Thoracic aorta (tissue), 2 donors: Measurements from ENCODE around the gene SNRK. TPM values are rescaled to one million over a fixed set of nuclear protein-coding genes. Genes with fewer than 3 reads are reported as not detected.

ENCODE experiments used
- ATAC-seq: fragments of 150-250 bp; one replicate; pipeline ENCODE4 v1.8.0; 2017; ENCODE audit warnings: low read depth; ENCODE audit not compliant: insufficient number of reproducible peaks, low FRiP score
- DNase-seq: peaks from one replicate; pipeline ENCODE4 v3.0.0-alpha.2; 2020; ENCODE audit warnings: low spot score
- H3K27ac ChIP-seq, 2 donors: fragments of 200-600 bp; sonication (generic); 1 replicate in 1 of 2; 2 replicates in 1 of 2; pipeline ENCODE4 v1.5.1; 2016; ENCODE audit warnings: mild to moderate bottlenecking in 2 of 2, moderate library complexity in 2 of 2
- H3K27me3 ChIP-seq: fragments of 200-600 bp; sonication (generic); replicated peaks from 2 replicates; pipeline ENCODE4 v1.6.0; 2016; ENCODE audit warnings: mild to moderate bottlenecking; ENCODE audit not compliant: insufficient read depth
- H3K36me3 ChIP-seq: fragments of 200-600 bp; sonication (generic); one replicate; pipeline ENCODE4 v1.5.1; 2016
- H3K4me1 ChIP-seq, 2 donors: fragments of 200-600 bp; sonication (generic); 1 replicate in 1 of 2; 2 replicates in 1 of 2; pipeline versions ENCODE4 v1.5.1 to v1.6.0; 2016; ENCODE audit warnings: low read depth in 2 of 2, mild to moderate bottlenecking in 1 of 2; ENCODE audit not compliant: control insufficient read depth in 1 of 2
- H3K4me3 ChIP-seq: fragments of 200-600 bp; sonication (generic); 2 replicates; pipeline ENCODE4 v1.5.1; 2016; ENCODE audit warnings: mild to moderate bottlenecking
- H3K9me3 ChIP-seq: fragments of 200-600 bp; sonication (generic); 2 replicates; pipeline ENCODE4 v1.5.1; 2016
- CTCF ChIP-seq: fragments of 200-600 bp; sonication (generic); IDR thresholded peaks from one replicate; pipeline ENCODE4 v1.5.1; 2019; ENCODE audit warnings: antibody characterized with exemption
- total RNA-seq, 2 donors: library from RNA; depleted of rRNA; stranded (reverse); fragments of >200 nt; gene quantifications; one replicate each; pipeline versions ENCODE4 v1.1.0 to v1.2.3, GENCODE V29; 2016

The SNRK gene
- total RNA-seq, 2 donors from 2014 or later, result 26.5 to 82.6 TPM

DNA sequence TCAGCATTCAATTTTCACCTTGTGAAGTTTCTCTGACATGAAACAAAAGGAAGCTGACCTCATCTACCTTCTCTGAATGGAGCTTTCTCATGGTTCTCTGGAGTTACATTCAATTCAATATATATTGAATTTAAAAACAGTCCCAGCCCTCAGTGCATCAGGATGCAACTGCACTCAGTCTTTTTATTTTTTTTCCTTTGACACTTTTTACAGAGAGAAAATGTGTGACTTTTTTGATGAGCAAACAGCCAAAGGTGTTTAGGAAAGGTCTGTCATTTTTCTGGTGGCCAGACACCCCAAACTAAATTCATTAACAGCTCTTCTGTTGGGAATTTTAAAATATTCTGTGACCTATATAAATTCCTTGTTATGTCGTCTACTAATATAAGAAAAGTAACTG lies 19.3 kb upstream of the SNRK start:
- TF ChIP-seq CTCF, result no peak
- DNase-seq (no peak), ATAC-seq (no peak)
- no peaks in the 10 kb centered on the region for H3K9me3 ChIP-seq
- H3K27me3 ChIP-seq, result no peaks in the 10 kb centered on the region
- H3K4me1 ChIP-seq, result no peaks in the 10 kb centered on the region
- no peak overlapping the region for H3K27ac ChIP-seq
- H3K4me3 ChIP-seq, result no peak overlapping the region
- H3K36me3 ChIP-seq, result no peaks in the 10 kb centered on the region

GRCh38 chr3:43268636-43269035 lies 17.7 kb upstream of the SNRK start:
- Histone ChIP-seq H3K4me3 (no peak overlapping the region), H3K4me1 (no peaks in the 10 kb centered on the region), H3K9me3 (no peaks in the 10 kb centered on the region), H3K27me3 (no peaks in the 10 kb centered on the region), H3K27ac (no peak overlapping the region), H3K36me3 (no peaks in the 10 kb centered on the region)
- TF ChIP-seq CTCF, result no peak
- no peak for DNase-seq
- ATAC-seq, result no peak

- ATAC-seq (no peak), DNase-seq (no peak)
- Histone ChIP-seq H3K27me3 (no peaks in the 10 kb centered on the region), H3K9me3 (no peaks in the 10 kb centered on the region), H3K4me1 (no peaks in the 10 kb centered on the region), H3K27ac (no peak overlapping the region), H3K36me3 (no peaks in the 10 kb centered on the region), H3K4me3 (no peak overlapping the region)
- no peak for TF ChIP-seq CTCF
Observed at GRCh38 chr3:43270078-43270477, 16.3 kb upstream of the SNRK start.

GRCh38 chr3:43273416-43273815 lies 12.9 kb upstream of the SNRK start:
- no peak overlapping the region for H3K4me3 ChIP-seq
- no peaks in the 10 kb centered on the region for H3K27me3 ChIP-seq
- DNase-seq, result no peak
- H3K9me3 ChIP-seq, result no peaks in the 10 kb centered on the region
- no peaks in the 10 kb centered on the region for H3K36me3 ChIP-seq
- ATAC-seq, result no peak
- H3K27ac ChIP-seq, result no peak overlapping the region
- no peak for TF ChIP-seq CTCF
- no peaks in the 10 kb centered on the region for H3K4me1 ChIP-seq

DNA sequence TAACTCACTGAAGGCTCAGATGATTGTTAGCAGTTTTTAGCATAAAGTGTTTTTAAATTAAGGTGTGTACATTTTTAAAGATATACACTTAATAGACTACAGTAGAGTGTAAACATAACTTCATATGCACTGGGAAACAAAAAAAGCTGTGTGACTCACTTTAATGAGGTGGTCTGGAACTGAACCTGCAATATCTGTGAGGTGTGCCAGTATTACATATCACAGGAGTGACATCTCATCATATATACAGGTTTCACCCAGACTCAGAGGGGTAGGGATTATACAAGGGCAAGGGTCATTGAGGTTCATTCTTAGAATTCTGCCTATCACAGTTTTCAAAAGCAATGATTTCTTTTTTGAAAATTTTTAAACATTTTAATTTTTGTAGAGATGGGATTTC lies 7.3 kb upstream of the SNRK start:
- H3K27ac ChIP-seq, result no peak overlapping the region
- ATAC-seq (no peak), DNase-seq (no peak)
- no peak overlapping the region for H3K4me3 ChIP-seq
- no peaks in the 10 kb centered on the region for H3K9me3 ChIP-seq
- no peaks in the 10 kb centered on the region for H3K4me1 ChIP-seq
- TF ChIP-seq CTCF, result no peak
- H3K36me3 ChIP-seq, result no peaks in the 10 kb centered on the region
- no peaks in the 10 kb centered on the region for H3K27me3 ChIP-seq
